Measurements from ENCODE around the gene RSPH4A. TPM values are rescaled to one million over a fixed set of nuclear protein-coding genes. Genes with fewer than 3 reads are reported as not detected.

RSPH4A gene
- total and polyA plus RNA-seq, 2 of the 4 experiments (the other 2 are of a cell fraction) = under 0.01 to 0.19 TPM

- 71% methylated on average over 1 of the region's 5 CpGs; no CpG with 5 or more reads in 1 of the 2 experiments for WGBS, 2 experiments (ENCODE audit: extremely low coverage in 2 of 2, insufficient read length in 1 of 2)
- in situ Hi-C loops (cut with MboI; ENCODE audit: low sequenced_read_pairs) (no loop called here), dilution Hi-C loops (cut with HindIII; ENCODE audit: low sequenced_read_pairs, unreplicated experiment) (no loop called here), intact Hi-C loops (cut with micrococcal nuclease) (no loop called here)
- H2BK120ac ChIP-seq (ENCODE audit: low read depth, low read length) = no peak overlapping the region
- no peak overlapping the region for H4K91ac ChIP-seq (ENCODE audit: insufficient read depth, low read depth, low read length)
- H3K14ac ChIP-seq (replicated peaks; ENCODE audit: low read depth, low read length) = no peak overlapping the region
- no peak overlapping the region for H4K8ac ChIP-seq (ENCODE audit: low read depth in 2 of 2, low read length in 2 of 2)
- no peak overlapping the region for H2AFZ ChIP-seq (replicated peaks; ENCODE audit: low read length, poor library complexity)
- H2AK9ac ChIP-seq (replicated peaks; ENCODE audit: low read depth, low read length, poor library complexity) = no peak overlapping the region
- H2BK20ac ChIP-seq (ENCODE audit: low read depth, low read length) = no peak overlapping the region
- ChIA-PET CTCF (interaction anchor here (0.6 to 1.2 kb wide), 2 partner anchors 12 to 15 kb away, joined by 3 to 4 read pairs; no protein-coding TSS in a partner anchor), POLR2A (ENCODE audit: unreplicated experiment) (no interaction called here)
- H2BK15ac ChIP-seq (ENCODE audit: low read depth, low read length) = no peak overlapping the region
- H2AK5ac ChIP-seq (ENCODE audit: low read depth, low read length) = no peak overlapping the region
- no peaks in the 10 kb centered on the region for H3K27me3 ChIP-seq (ENCODE audit: control insufficient read depth, insufficient read depth, low read length)
- no peak overlapping the region for H3K18ac ChIP-seq (ENCODE audit: low read depth, low read length)
- TF ChIP-seq CHD1 (IDR thresholded peaks at IDR 0.05; ENCODE audit: low read depth, low read length) = no peak
- TF ChIP-seq USF2 (IDR thresholded peaks at IDR 0.05; ENCODE audit: low read depth, low read length) = no peak
- TF ChIP-seq MXI1 (IDR thresholded peaks at IDR 0.05; ENCODE audit: borderline replicate concordance, low read depth, low read length) = no peak
- no peak for TF ChIP-seq SMC3 (IDR thresholded peaks at IDR 0.05; ENCODE audit: low read depth, low read length)
- no peak for TF ChIP-seq POLR2A (IDR thresholded peaks at IDR 0.05; ENCODE audit: low read depth, low read length)
- TF ChIP-seq FOS (IDR thresholded peaks at IDR 0.05; ENCODE audit: low read depth, low read length) = no peak
- no peak for TF ChIP-seq BHLHE40 (IDR thresholded peaks at IDR 0.05; ENCODE audit: low read depth, low read length)
- H3K9me1 ChIP-seq (ENCODE audit: insufficient read depth, low read length) = 0 out of 2 replicates have a peak, but pooled peaks cover 8% of the 10 kb centered on the region
- no peaks in the 10 kb centered on the region for H4K20me1 ChIP-seq (ENCODE audit: insufficient read depth, low read length)
- no peaks in the 10 kb centered on the region for H3K9me3 ChIP-seq (ENCODE audit: control insufficient read depth, insufficient read depth, low read length)
- H3K4ac ChIP-seq (ENCODE audit: low read depth, low read length) = no peak overlapping the region
- no peak overlapping the region for H3K56ac ChIP-seq (ENCODE audit: extremely low read depth, insufficient read depth, low read length)
- no peak overlapping the region for H4K5ac ChIP-seq (ENCODE audit: low read depth, low read length)
- no peak for DNase-seq
- no peak for ATAC-seq (ENCODE audit: low read depth)
- H3K9ac ChIP-seq (ENCODE audit: low read depth, low read length) = no peak overlapping the region
- H3K79me1 ChIP-seq (ENCODE audit: low read depth in 1 of 2, low read length in 2 of 2) = no peaks in the 10 kb centered on the region
- no peaks in the 10 kb centered on the region for H3K4me1 ChIP-seq (ENCODE audit: control insufficient read depth, insufficient read depth, low read length)
- H3K23ac ChIP-seq (ENCODE audit: low read depth, low read length) = no peak overlapping the region
- no peak overlapping the region for H2BK5ac ChIP-seq (ENCODE audit: low read depth, low read length, poor library complexity, severe bottlenecking)
- peaks cover 9% of the 10 kb centered on the region for H3K36me3 ChIP-seq (ENCODE audit: control insufficient read depth, insufficient read depth, low read length)
- no peak overlapping the region for H3K27ac ChIP-seq (ENCODE audit: insufficient read depth, low read length)
- no peak overlapping the region for H3K4me2 ChIP-seq (ENCODE audit: low read depth, low read length)
- no peak overlapping the region for H3K4me3 ChIP-seq (ENCODE audit: insufficient read depth, low read depth, low read length)
- BruUV-seq (replicated peaks) = no TSS peak
Observed at GRCh38 chr6:116629563-116629981, 13.3 kb downstream of the RSPH4A start.

All from IMR-90 (cell line).